ENCODE data around the gene NOP9. TPM values are rescaled to one million over a fixed set of nuclear protein-coding genes. Genes with fewer than 3 reads are reported as not detected.

NOP9 gene
- total RNA-seq, 4 donors from 2014 or later = 19.4 to 29.2 (median 22.8) TPM

DNA sequence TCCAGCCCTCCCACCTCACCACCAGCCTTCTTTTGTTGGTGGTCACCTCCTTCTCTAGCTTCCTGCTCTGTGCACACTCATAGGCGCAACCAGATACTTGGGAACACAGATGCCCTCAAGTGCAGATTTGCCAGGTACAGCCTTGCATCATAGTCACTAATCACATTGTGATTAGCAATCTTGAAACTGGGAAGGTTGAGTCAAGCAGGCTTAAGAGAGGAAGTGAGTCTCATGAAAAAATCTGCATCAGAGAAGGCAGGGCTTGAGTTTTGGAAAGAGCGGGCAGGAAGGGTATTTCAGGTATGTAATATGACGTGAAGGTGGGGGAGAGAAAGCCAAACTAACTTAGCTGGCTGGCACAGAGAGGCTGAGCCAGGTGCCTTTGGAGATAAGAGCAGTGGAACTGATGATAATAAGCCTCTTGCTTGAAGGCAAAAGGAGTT, 25.5 kb upstream of the NOP9 start:
- no peak overlapping the region for H3K27ac ChIP-seq
- no peaks in the 10 kb centered on the region for H3K27me3 ChIP-seq
- H3K36me3 ChIP-seq = peaks cover 0 to 10% of the 10 kb centered on the region in 2 donors
- H3K4me1 ChIP-seq = peaks cover 0 to 19% (median 6%) of the 10 kb centered on the region in 3 donors
- H3K4me3 ChIP-seq = no peak overlapping the region
- TF ChIP-seq, protein P1, sequence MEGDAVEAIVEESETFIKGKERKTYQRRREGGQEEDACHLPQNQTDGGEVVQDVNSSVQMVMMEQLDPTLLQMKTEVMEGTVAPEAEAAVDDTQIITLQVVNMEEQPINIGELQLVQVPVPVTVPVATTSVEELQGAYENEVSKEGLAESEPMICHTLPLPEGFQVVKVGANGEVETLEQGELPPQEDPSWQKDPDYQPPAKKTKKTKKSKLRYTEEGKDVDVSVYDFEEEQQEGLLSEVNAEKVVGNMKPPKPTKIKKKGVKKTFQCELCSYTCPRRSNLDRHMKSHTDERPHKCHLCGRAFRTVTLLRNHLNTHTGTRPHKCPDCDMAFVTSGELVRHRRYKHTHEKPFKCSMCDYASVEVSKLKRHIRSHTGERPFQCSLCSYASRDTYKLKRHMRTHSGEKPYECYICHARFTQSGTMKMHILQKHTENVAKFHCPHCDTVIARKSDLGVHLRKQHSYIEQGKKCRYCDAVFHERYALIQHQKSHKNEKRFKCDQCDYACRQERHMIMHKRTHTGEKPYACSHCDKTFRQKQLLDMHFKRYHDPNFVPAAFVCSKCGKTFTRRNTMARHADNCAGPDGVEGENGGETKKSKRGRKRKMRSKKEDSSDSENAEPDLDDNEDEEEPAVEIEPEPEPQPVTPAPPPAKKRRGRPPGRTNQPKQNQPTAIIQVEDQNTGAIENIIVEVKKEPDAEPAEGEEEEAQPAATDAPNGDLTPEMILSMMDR (IDR thresholded peaks at IDR 0.05) = no peak
- TF ChIP-seq POLR2AphosphoS5 (IDR thresholded peaks at IDR 0.05) (no peak), EP300 (IDR thresholded peaks at IDR 0.05) (no peak), POLR2A (IDR thresholded peaks at IDR 0.05) (no peak)
- H3K9me3 ChIP-seq = no peaks in the 10 kb centered on the region
- ATAC-seq = no peak
- WGBS, 2 donors (ENCODE audit: low coverage in 1 of 2) = 72 to 75% methylated on average over 2 of the region's 3 CpGs

DNA sequence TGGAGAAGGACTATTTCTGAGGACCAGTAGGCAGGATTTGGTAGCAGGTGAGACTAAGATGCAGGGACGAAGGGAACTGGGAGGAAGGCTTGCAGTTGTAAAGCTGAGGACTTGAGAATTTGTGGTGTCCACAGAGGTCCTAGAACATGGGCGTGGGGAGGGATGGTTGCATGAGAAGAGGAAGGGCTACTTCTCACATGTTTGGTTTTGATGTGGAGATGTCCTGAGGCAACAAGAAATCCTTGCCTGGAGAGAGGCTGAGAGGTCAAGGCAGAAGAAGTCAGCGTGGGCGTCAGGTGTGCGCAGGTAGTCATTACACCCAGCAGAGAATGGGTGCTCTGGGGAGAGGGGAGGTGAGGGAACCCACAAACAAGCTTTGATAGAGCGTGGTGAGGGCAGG, 22.6 kb upstream of the NOP9 start:
- Histone ChIP-seq H3K27ac (no peak overlapping the region), H3K36me3 (no peaks in the 10 kb centered on the region), H3K27me3 (no peaks in the 10 kb centered on the region), H3K9me3 (no peaks in the 10 kb centered on the region), H3K4me1 (peaks cover 0 to 7% (median under 1%) of the 10 kb centered on the region in 3 donors), H3K4me3 (no peak overlapping the region)
- no peak for ATAC-seq
- TF ChIP-seq, protein P1 (IDR thresholded peaks at IDR 0.05) = no peak
- TF ChIP-seq POLR2A (IDR thresholded peaks at IDR 0.05) (no peak), POLR2AphosphoS5 (IDR thresholded peaks at IDR 0.05) (no peak), EP300 (IDR thresholded peaks at IDR 0.05) (no peak)
- 86 to 91% methylated on average over 6 of the region's 6 CpGs for WGBS, 2 donors (ENCODE audit: low coverage in 1 of 2)

DNA sequence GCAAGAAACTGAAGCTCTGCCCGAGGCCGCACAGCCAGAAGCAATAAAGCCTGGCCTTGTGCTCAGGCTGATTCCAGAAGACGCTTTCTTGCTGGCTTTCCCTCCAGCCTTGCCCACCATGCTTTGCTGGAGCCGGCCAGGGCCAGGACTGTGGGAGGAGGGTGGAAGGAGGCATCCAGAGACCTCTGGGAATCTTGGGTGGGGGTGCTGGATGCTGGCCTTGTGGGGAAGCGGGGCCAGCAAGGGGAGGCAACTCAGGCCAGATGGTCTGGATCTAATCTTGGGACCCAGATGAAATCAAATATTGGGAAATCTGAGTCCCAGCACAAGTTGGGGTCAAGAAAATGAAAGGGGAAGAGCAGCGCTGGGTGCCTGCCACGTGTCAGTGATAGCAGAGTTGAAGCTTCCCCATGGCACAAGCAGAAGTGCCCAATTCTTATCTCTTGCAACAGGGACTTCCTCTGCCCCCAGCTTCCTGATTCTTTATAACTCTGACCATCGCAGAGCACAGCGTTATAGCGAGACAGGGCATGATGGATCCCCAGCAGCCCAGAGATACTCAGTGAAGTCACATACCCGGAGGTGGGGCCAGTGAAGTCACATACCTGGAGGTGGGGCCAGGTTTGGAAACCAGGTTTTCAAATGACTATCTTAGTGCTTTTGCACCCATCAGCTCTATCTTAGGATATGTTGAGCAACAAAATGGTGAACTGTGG, 21.9 kb upstream of the NOP9 start:
- H3K4me1 ChIP-seq = no peaks in the 10 kb centered on the region
- 86 to 90% methylated on average over 6 to 8 of the region's 11 CpGs for WGBS, 2 donors (ENCODE audit: low coverage in 1 of 2)
- no peaks in the 10 kb centered on the region for H3K36me3 ChIP-seq
- no peak overlapping the region for H3K27ac ChIP-seq
- ATAC-seq = peak; percentile 16
- TF ChIP-seq POLR2A (IDR thresholded peaks at IDR 0.05) = no peak
- no peak for TF ChIP-seq POLR2AphosphoS5 (IDR thresholded peaks at IDR 0.05)
- TF ChIP-seq, protein P1 (IDR thresholded peaks at IDR 0.05) = no peak
- no peak for TF ChIP-seq EP300 (IDR thresholded peaks at IDR 0.05)
- H3K4me3 ChIP-seq = no peak overlapping the region
- H3K27me3 ChIP-seq = no peaks in the 10 kb centered on the region
- no peaks in the 10 kb centered on the region for H3K9me3 ChIP-seq

DNA sequence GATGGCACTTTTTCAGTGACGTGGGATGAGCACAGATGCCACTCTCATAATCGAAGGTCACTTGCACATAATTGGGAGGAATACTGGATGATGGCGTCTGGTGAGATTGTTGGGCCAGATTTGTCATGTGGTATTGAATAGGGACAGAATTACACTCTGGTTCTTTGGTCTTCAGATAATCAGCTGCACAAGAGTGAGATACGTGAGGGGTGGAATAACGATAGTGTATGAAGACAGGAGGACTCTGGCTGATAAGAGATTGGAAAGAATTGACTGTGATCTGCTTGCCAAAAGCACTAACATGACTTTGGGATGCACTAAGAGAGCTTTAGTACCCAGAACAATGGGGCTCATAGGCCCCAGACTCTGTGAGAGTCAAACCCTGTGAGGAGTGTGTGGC, 21.2 kb upstream of the NOP9 start:
- TF ChIP-seq EP300 (IDR thresholded peaks at IDR 0.05) = no peak
- TF ChIP-seq, protein P1 (IDR thresholded peaks at IDR 0.05) = no peak
- no peak for TF ChIP-seq POLR2AphosphoS5 (IDR thresholded peaks at IDR 0.05)
- TF ChIP-seq POLR2A (IDR thresholded peaks at IDR 0.05) = no peak
- H3K27ac ChIP-seq = no peak overlapping the region
- H3K27me3 ChIP-seq = no peaks in the 10 kb centered on the region
- H3K4me3 ChIP-seq = no peak overlapping the region
- H3K36me3 ChIP-seq = no peaks in the 10 kb centered on the region
- H3K4me1 ChIP-seq = no peaks in the 10 kb centered on the region
- no peaks in the 10 kb centered on the region for H3K9me3 ChIP-seq
- 80 to 92% methylated on average over 5 of the region's 5 CpGs for WGBS, 2 donors (ENCODE audit: low coverage in 1 of 2)
- ATAC-seq = no peak

Data from gastroesophageal sphincter (tissue), 4 donors.